ENCODE results near the gene MGAT5B. TPM values are rescaled to one million over a fixed set of nuclear protein-coding genes. Genes with fewer than 3 reads are reported as not detected.

Gene MGAT5B
- total and polyA plus RNA-seq, 2 of the 13 experiments (the other 11 are each of a cell fraction or from before 2014, with no cell fraction given), result 0.07 to 0.13 TPM

DNA sequence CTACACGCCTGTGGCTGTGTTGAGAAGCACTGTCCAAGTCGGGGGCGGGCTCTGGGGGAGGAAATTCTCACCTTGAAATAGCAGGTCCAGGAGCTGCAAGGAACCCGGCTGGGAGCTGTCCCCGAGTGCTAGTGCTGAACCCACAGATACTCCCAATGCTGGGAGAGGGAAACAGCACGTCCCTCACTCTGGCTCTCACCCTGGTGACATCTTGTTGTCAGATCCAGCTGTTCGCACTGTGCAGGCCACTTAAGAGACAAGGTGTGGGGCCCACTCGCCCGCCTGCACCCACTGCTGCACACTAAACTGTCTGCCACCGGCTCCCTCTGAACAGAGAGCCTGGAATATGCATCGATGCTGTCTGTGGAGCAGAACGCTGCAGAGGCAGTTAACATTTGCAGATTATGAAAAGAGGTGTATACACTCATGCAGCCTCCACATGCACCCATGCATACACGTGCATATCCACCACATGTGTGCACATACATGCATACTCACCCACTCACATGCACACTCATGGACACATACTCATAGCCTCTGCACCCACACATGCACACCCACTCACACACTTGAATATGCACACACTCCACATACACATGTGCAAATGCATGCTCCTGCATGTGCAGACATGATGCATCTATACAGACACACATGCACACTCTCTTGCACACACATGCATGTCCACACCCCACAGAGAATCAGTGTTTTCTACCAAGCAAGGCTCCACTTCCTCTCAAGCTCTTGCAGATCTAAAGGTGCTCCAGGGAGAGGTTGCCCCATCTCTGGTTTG is 42.0 kb downstream of the MGAT5B start (continued):
- TF ChIP-seq, protein P1, sequence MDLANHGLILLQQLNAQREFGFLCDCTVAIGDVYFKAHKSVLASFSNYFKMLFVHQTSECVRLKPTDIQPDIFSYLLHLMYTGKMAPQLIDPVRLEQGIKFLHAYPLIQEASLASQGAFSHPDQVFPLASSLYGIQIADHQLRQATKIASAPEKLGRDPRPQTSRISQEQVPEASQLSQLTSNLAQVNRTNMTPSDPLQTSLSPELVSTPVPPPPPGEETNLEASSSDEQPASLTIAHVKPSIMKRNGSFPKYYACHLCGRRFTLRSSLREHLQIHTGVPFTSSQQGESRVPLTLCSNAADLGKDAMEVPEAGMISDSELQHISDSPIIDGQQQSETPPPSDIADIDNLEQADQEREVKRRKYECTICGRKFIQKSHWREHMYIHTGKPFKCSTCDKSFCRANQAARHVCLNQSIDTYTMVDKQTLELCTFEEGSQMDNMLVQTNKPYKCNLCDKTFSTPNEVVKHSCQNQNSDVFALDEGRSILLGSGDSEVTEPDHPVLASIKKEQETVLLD (CRISPR knock-in tag; IDR thresholded peaks at IDR 0.05; ENCODE audit: low read depth), result 0 out of 2 replicates have a peak, but pooled peaks have one; percentile 28
- TF ChIP-seq, protein P2, sequence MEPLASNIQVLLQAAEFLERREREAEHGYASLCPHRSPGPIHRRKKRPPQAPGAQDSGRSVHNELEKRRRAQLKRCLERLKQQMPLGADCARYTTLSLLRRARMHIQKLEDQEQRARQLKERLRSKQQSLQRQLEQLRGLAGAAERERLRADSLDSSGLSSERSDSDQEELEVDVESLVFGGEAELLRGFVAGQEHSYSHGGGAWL (CRISPR knock-in tag; IDR thresholded peaks at IDR 0.05), result peak; percentile 62; the same call in 1 of the 2 replicates
- TF ChIP-seq ZNF737 (CRISPR knock-in tag; IDR thresholded peaks at IDR 0.05; ENCODE audit: borderline replicate concordance), result no peak
- peak; percentile 78; the same call in 1 of the 2 replicates for TF ChIP-seq DNMT3B (CRISPR knock-in tag; conservative IDR thresholded peaks at IDR 0.05)
- TF ChIP-seq, protein P3, sequence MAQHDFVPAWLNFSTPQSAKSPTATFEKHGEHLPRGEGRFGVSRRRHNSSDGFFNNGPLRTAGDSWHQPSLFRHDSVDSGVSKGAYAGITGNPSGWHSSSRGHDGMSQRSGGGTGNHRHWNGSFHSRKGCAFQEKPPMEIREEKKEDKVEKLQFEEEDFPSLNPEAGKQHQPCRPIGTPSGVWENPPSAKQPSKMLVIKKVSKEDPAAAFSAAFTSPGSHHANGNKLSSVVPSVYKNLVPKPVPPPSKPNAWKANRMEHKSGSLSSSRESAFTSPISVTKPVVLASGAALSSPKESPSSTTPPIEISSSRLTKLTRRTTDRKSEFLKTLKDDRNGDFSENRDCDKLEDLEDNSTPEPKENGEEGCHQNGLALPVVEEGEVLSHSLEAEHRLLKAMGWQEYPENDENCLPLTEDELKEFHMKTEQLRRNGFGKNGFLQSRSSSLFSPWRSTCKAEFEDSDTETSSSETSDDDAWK (CRISPR knock-in tag; IDR thresholded peaks at IDR 0.05), result no peak
- TF ChIP-seq EHMT2 (IDR thresholded peaks at IDR 0.05; ENCODE audit: borderline replicate concordance, low read depth, low read length), result peak; percentile 92
- TF ChIP-seq, protein P4, sequence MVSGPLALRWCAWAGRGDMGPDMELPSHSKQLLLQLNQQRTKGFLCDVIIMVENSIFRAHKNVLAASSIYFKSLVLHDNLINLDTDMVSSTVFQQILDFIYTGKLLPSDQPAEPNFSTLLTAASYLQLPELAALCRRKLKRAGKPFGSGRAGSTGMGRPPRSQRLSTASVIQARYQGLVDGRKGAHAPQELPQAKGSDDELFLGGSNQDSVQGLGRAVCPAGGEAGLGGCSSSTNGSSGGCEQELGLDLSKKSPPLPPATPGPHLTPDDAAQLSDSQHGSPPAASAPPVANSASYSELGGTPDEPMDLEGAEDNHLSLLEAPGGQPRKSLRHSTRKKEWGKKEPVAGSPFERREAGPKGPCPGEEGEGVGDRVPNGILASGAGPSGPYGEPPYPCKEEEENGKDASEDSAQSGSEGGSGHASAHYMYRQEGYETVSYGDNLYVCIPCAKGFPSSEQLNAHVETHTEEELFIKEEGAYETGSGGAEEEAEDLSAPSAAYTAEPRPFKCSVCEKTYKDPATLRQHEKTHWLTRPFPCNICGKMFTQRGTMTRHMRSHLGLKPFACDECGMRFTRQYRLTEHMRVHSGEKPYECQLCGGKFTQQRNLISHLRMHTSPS (CRISPR knock-in tag; IDR thresholded peaks at IDR 0.05; ENCODE audit: low read depth), result no peak
- TF ChIP-seq NONO (IDR thresholded peaks at IDR 0.05), result no peak
- 0 out of 2 replicates have a peak, but pooled peaks have one; percentile 24 for TF ChIP-seq NONO (CRISPR knock-in tag; conservative IDR thresholded peaks at IDR 0.05)
- TF ChIP-seq, protein P5, sequence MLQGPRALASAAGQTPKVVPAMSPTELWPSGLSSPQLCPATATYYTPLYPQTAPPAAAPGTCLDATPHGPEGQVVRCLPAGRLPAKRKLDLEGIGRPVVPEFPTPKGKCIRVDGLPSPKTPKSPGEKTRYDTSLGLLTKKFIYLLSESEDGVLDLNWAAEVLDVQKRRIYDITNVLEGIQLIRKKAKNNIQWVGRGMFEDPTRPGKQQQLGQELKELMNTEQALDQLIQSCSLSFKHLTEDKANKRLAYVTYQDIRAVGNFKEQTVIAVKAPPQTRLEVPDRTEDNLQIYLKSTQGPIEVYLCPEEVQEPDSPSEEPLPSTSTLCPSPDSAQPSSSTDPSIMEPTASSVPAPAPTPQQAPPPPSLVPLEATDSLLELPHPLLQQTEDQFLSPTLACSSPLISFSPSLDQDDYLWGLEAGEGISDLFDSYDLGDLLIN (CRISPR knock-in tag; IDR thresholded peaks at IDR 0.05; ENCODE audit: borderline replicate concordance), result peak; percentile 57; the same call in 1 of the 2 replicates
- no peak for TF ChIP-seq ZMYM3 (CRISPR knock-in tag; IDR thresholded peaks at IDR 0.05)
- no peak for TF ChIP-seq MAFK (conservative IDR thresholded peaks at IDR 0.05 in 1 of 2, IDR thresholded peaks at IDR 0.05 in 1 of 2; ENCODE audit: low read length in 2 of 2)
- TF ChIP-seq ZNF30 (CRISPR knock-in tag; IDR thresholded peaks at IDR 0.05), result no peak
- TF ChIP-seq, protein P6, sequence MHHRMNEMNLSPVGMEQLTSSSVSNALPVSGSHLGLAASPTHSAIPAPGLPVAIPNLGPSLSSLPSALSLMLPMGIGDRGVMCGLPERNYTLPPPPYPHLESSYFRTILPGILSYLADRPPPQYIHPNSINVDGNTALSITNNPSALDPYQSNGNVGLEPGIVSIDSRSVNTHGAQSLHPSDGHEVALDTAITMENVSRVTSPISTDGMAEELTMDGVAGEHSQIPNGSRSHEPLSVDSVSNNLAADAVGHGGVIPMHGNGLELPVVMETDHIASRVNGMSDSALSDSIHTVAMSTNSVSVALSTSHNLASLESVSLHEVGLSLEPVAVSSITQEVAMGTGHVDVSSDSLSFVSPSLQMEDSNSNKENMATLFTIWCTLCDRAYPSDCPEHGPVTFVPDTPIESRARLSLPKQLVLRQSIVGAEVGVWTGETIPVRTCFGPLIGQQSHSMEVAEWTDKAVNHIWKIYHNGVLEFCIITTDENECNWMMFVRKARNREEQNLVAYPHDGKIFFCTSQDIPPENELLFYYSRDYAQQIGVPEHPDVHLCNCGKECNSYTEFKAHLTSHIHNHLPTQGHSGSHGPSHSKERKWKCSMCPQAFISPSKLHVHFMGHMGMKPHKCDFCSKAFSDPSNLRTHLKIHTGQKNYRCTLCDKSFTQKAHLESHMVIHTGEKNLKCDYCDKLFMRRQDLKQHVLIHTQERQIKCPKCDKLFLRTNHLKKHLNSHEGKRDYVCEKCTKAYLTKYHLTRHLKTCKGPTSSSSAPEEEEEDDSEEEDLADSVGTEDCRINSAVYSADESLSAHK (CRISPR knock-in tag; IDR thresholded peaks at IDR 0.05; ENCODE audit: borderline replicate concordance), result no peak
- peak; percentile 52; the same call in 1 of the 2 replicates for TF ChIP-seq ZNF563 (CRISPR knock-in tag; IDR thresholded peaks at IDR 0.05)

Measured in HepG2 (cell line).